ENCODE measurements around the gene DMKN. TPM values are rescaled to one million over a fixed set of nuclear protein-coding genes. Genes with fewer than 3 reads are reported as not detected.

The DMKN gene
- total and polyA plus RNA-seq, 2 donors (not counting 1 experiment from before 2014, with no cell fraction given) = 2.8 to 14.2 TPM

DNA sequence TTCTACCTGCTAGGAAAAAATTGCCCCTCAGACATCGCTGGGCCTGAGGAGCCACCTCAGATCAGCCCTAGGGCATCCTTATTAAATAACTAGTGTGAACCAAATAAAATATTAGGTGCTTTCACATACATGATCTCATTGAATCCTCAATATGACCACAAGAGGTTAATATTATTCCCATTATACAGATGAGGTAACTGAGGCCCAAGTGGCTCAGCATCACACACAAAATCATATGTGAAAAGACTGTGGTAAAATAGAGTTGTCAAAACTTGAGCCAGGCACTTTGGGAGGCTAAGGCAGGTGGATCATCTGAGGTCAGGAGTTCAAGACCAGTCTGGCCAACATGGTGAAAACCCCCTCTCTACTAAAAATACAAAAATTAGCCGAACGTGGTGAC, 2.9 kb upstream of the DMKN start:
- H3K9ac ChIP-seq (ENCODE audit: insufficient read depth, low read length) = no peak overlapping the region
- H4K20me1 ChIP-seq (ENCODE audit: control insufficient read depth, extremely low read depth, insufficient read depth, low read length) = no peaks in the 10 kb centered on the region
- TF ChIP-seq CTCF (conservative IDR thresholded peaks at IDR 0.05 in 1 of 2, IDR thresholded peaks at IDR 0.05 in 1 of 2; ENCODE audit: low read depth in 1 of 2, low read length in 2 of 2) (no peak), EZH2 (IDR thresholded peaks at IDR 0.05; ENCODE audit: low read length, missing control alignments) (no peak)
- no peaks in the 10 kb centered on the region for H3K79me2 ChIP-seq (ENCODE audit: control insufficient read depth, insufficient read depth, low read length)
- no peak overlapping the region for H3K27ac ChIP-seq (ENCODE audit: insufficient read depth, low read length)
- no peak overlapping the region for H3K4me2 ChIP-seq (ENCODE audit: extremely low read depth, insufficient read depth, low read length)
- H3K4me1 ChIP-seq (ENCODE audit: control insufficient read depth, extremely low read depth, insufficient read depth, low read length) = peaks cover 11% of the 10 kb centered on the region
- H3K9me3 ChIP-seq (ENCODE audit: control insufficient read depth, insufficient read depth, low read depth, low read length) = no peaks in the 10 kb centered on the region
- H3K4me3 ChIP-seq (replicated peaks in 1 of 4; ENCODE audit: control extremely low read depth in 1 of 4, insufficient read depth in 1 of 4, low read depth in 3 of 4, low read length in 4 of 4) = no peak overlapping the region
- peaks cover 2% of the 10 kb centered on the region for H3K27me3 ChIP-seq (ENCODE audit: control insufficient read depth, insufficient read depth, low read length)
- H3K36me3 ChIP-seq (ENCODE audit: control insufficient read depth, insufficient read depth, low read length) = no peaks in the 10 kb centered on the region
- no peak for DNase-seq (ENCODE audit: low read depth in 2 of 2)
- H2AFZ ChIP-seq (ENCODE audit: low read length) = no peak overlapping the region

DNA sequence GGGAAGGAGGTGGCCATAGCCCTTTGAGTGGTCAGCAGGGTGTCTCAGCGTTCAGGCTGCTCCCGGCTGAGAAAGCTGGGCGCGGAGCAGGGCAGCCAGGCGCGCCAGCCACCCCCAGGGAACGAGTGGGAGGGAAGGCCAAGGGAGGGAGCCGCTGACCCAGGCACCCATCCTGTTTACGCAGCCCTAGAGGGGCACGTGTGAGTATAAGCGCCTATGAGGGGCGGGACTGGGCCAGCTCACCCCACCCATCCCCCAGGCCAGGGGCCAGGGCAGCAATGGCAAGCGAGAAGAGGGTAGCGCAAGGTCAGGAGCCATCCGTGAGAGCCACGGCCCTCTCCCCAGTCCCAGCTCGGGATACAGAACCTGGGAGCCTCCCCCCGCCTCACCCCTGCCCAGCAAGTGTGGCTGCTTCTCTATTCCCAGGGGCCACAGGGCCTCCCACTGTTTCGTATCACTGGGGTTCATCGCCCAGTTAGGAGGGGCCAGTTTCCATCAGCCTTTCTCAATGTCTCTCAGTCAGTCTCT, 897 bp upstream of the DMKN start:
- Histone ChIP-seq H3K9me3 (ENCODE audit: control insufficient read depth, insufficient read depth, low read depth, low read length) (no peaks in the 10 kb centered on the region), H3K4me1 (ENCODE audit: control insufficient read depth, extremely low read depth, insufficient read depth, low read length) (peaks cover 15% of the 10 kb centered on the region), H3K4me3 (replicated peaks in 1 of 4; ENCODE audit: control extremely low read depth in 1 of 4, insufficient read depth in 1 of 4, low read depth in 3 of 4, low read length in 4 of 4) (no peak overlapping the region), H3K27me3 (ENCODE audit: control insufficient read depth, insufficient read depth, low read length) (peaks cover 14% of the 10 kb centered on the region), H3K27ac (ENCODE audit: insufficient read depth, low read length) (no peak overlapping the region), H2AFZ (ENCODE audit: low read length) (no peak overlapping the region), H3K79me2 (ENCODE audit: control insufficient read depth, insufficient read depth, low read length) (no peaks in the 10 kb centered on the region), H3K4me2 (ENCODE audit: extremely low read depth, insufficient read depth, low read length) (no peak overlapping the region), H3K9ac (ENCODE audit: insufficient read depth, low read length) (peak overlapping the region; percentile 43), H3K36me3 (ENCODE audit: control insufficient read depth, insufficient read depth, low read length) (no peaks in the 10 kb centered on the region), H4K20me1 (ENCODE audit: control insufficient read depth, extremely low read depth, insufficient read depth, low read length) (no peaks in the 10 kb centered on the region)
- no peak for DNase-seq (ENCODE audit: low read depth in 2 of 2)
- TF ChIP-seq EZH2 (IDR thresholded peaks at IDR 0.05; ENCODE audit: low read length, missing control alignments) (no peak), CTCF (conservative IDR thresholded peaks at IDR 0.05 in 1 of 2, IDR thresholded peaks at IDR 0.05 in 1 of 2; ENCODE audit: low read depth in 1 of 2, low read length in 2 of 2) (no peak)

GRCh38 chr19:35512831-35513627, 420 bp downstream of the DMKN start:
- Histone ChIP-seq H3K9me3 (ENCODE audit: control insufficient read depth, insufficient read depth, low read depth, low read length) (no peaks in the 10 kb centered on the region), H3K79me2 (ENCODE audit: control insufficient read depth, insufficient read depth, low read length) (no peaks in the 10 kb centered on the region), H4K20me1 (ENCODE audit: control insufficient read depth, extremely low read depth, insufficient read depth, low read length) (no peaks in the 10 kb centered on the region), H3K4me1 (ENCODE audit: control insufficient read depth, extremely low read depth, insufficient read depth, low read length) (peaks cover 12% of the 10 kb centered on the region), H3K9ac (ENCODE audit: insufficient read depth, low read length) (no peak overlapping the region), H3K4me3 (replicated peaks in 1 of 4; ENCODE audit: control extremely low read depth in 1 of 4, insufficient read depth in 1 of 4, low read depth in 3 of 4, low read length in 4 of 4) (no peak overlapping the region), H3K36me3 (ENCODE audit: control insufficient read depth, insufficient read depth, low read length) (no peaks in the 10 kb centered on the region), H3K27me3 (ENCODE audit: control insufficient read depth, insufficient read depth, low read length) (peaks cover 17% of the 10 kb centered on the region), H3K27ac (ENCODE audit: insufficient read depth, low read length) (no peak overlapping the region), H3K4me2 (ENCODE audit: extremely low read depth, insufficient read depth, low read length) (no peak overlapping the region), H2AFZ (ENCODE audit: low read length) (no peak overlapping the region)
- TF ChIP-seq EZH2 (IDR thresholded peaks at IDR 0.05; ENCODE audit: low read length, missing control alignments) (no peak), CTCF (conservative IDR thresholded peaks at IDR 0.05 in 1 of 2, IDR thresholded peaks at IDR 0.05 in 1 of 2; ENCODE audit: low read depth in 1 of 2, low read length in 2 of 2) (no peak)
- DNase-seq (ENCODE audit: low read depth in 2 of 2) = no peak
